ENCODE results near the gene LRRC41. TPM values are rescaled to one million over a fixed set of nuclear protein-coding genes. Genes with fewer than 3 reads are reported as not detected.
"Not testable (repeated sequence)": the region's sequence is repeated elsewhere in the genome, so short reads cannot be mapped to it uniquely, and the experiment has no call there.

The LRRC41 gene
- total and polyA plus RNA-seq, 2 experiments from 2014 or later: 103 to 133 TPM

- peak overlapping the region; percentile 84 for H3K4me3 ChIP-seq
- in situ Hi-C loops (cut with MboI): no loop called here
Measured at GRCh38 chr1:46248122-46248920, 55.1 kb downstream of the LRRC41 start.

GRCh38 chr1:46247436-46248121 is 55.8 kb downstream of the LRRC41 start, which contains the start of gene RAD54L:
TSS of gene RAD54L (plus strand) at chr1:46247763. CDS start at chr1:46248406, 643 bp downstream.
- H3K79me2 ChIP-seq (ENCODE audit: insufficient read depth): peaks cover 11% of the 10 kb centered on the region
- no peaks in the 10 kb centered on the region for H3K36me3 ChIP-seq (ENCODE audit: low read depth)
- H3K9ac ChIP-seq: peak within 1 kb of the TSS; percentile 94
- H4K20me1 ChIP-seq (ENCODE audit: insufficient read depth): no peaks in the 10 kb centered on the region
- in situ Hi-C loops (cut with MboI): no loop called here
- peak within 1 kb of the TSS; percentile 86 for H3K4me2 ChIP-seq (ENCODE audit: unreplicated experiment)
- H3F3A ChIP-seq (ENCODE audit: insufficient read depth): no peaks in the 10 kb centered on the region
- peak within 1 kb of the TSS; percentile 75 for H3K27ac ChIP-seq
- no peaks in the 10 kb centered on the region for H3K9me2 ChIP-seq (ENCODE audit: insufficient read depth)
- H3K4me1 ChIP-seq (ENCODE audit: insufficient read depth): peaks cover 11% of the 10 kb centered on the region; the same call in 1 of the 2 replicates
- TF ChIP-seq EZH2phosphoT487 (IDR thresholded peaks at IDR 0.05; ENCODE audit: insufficient read depth, low read depth) (no peak), EZH2 (IDR thresholded peaks at IDR 0.05; ENCODE audit: insufficient read depth, poor library complexity, severe bottlenecking) (no peak)
- H3K9me3 ChIP-seq (ENCODE audit: low read depth): no peaks in the 10 kb centered on the region
- peak within 1 kb of the TSS; percentile 96 for H2AFZ ChIP-seq
- no peaks in the 10 kb centered on the region for H3K27me3 ChIP-seq (replicated peaks; ENCODE audit: insufficient read depth)
- peak; percentile 100 for DNase-seq
- H3K4me3 ChIP-seq: peak within 1 kb of the TSS; percentile 88
- 1% methylated on average over 26 to 49 of the region's 49 CpGs for WGBS, 2 experiments (ENCODE audit: low coverage in 1 of 2, low lambda C conversion rate in 2 of 2, missing lambda C conversion rate in 2 of 2)

More at GRCh38 chr1:46248122-46248920, 55.1 kb downstream of the LRRC41 start:
- TF ChIP-seq EZH2 (IDR thresholded peaks at IDR 0.05; ENCODE audit: insufficient read depth, poor library complexity, severe bottlenecking): no peak
- no peak for TF ChIP-seq EZH2phosphoT487 (IDR thresholded peaks at IDR 0.05; ENCODE audit: insufficient read depth, low read depth)
- Histone ChIP-seq H4K20me1 (ENCODE audit: insufficient read depth) (no peaks in the 10 kb centered on the region), H3K79me2 (ENCODE audit: insufficient read depth) (peaks cover 11% of the 10 kb centered on the region), H3F3A (ENCODE audit: insufficient read depth) (no peaks in the 10 kb centered on the region), H3K27me3 (replicated peaks; ENCODE audit: insufficient read depth) (no peaks in the 10 kb centered on the region), H3K4me1 (ENCODE audit: insufficient read depth) (peaks cover 11% of the 10 kb centered on the region; the same call in 1 of the 2 replicates), H3K9me2 (ENCODE audit: insufficient read depth) (no peaks in the 10 kb centered on the region), H3K36me3 (ENCODE audit: low read depth) (no peaks in the 10 kb centered on the region), H3K9ac (peak overlapping the region; percentile 69), H3K9me3 (ENCODE audit: low read depth) (no peaks in the 10 kb centered on the region), H3K27ac (no peak overlapping the region), H3K4me2 (ENCODE audit: unreplicated experiment) (peak overlapping the region; percentile 80), H2AFZ (peak overlapping the region; percentile 84)
- WGBS, 2 experiments (ENCODE audit: low coverage in 1 of 2, low lambda C conversion rate in 2 of 2, missing lambda C conversion rate in 2 of 2): 1 to 2% methylated on average over 7 of the region's 7 CpGs
- DNase-seq: peak; percentile 48

- H3K4me3 ChIP-seq: peak overlapping the region; percentile 88
- H3K9me3 ChIP-seq (ENCODE audit: low read depth): no peaks in the 10 kb centered on the region
- H3K79me2 ChIP-seq (ENCODE audit: insufficient read depth): peaks cover 11% of the 10 kb centered on the region
- no peak for TF ChIP-seq EZH2 (IDR thresholded peaks at IDR 0.05; ENCODE audit: insufficient read depth, poor library complexity, severe bottlenecking)
- TF ChIP-seq EZH2phosphoT487 (IDR thresholded peaks at IDR 0.05; ENCODE audit: insufficient read depth, low read depth): no peak
- H3K36me3 ChIP-seq (ENCODE audit: low read depth): no peaks in the 10 kb centered on the region
- H3K4me2 ChIP-seq (ENCODE audit: unreplicated experiment): peak overlapping the region; percentile 86
- peak; percentile 72 for DNase-seq
- peak overlapping the region; percentile 75 for H3K27ac ChIP-seq
- 5 to 6% methylated on average over 23 to 35 of the region's 35 CpGs for WGBS, 2 experiments (ENCODE audit: low coverage in 1 of 2, low lambda C conversion rate in 2 of 2, missing lambda C conversion rate in 2 of 2)
- peak overlapping the region; percentile 96 for H2AFZ ChIP-seq
- in situ Hi-C loops (cut with MboI): no loop called here
- H3F3A ChIP-seq (ENCODE audit: insufficient read depth): no peaks in the 10 kb centered on the region
- no peaks in the 10 kb centered on the region for H4K20me1 ChIP-seq (ENCODE audit: insufficient read depth)
- H3K9ac ChIP-seq: peak overlapping the region; percentile 94
- H3K4me1 ChIP-seq (ENCODE audit: insufficient read depth): peaks cover 11% of the 10 kb centered on the region; the same call in 1 of the 2 replicates
- no peaks in the 10 kb centered on the region for H3K9me2 ChIP-seq (ENCODE audit: insufficient read depth)
- H3K27me3 ChIP-seq (replicated peaks; ENCODE audit: insufficient read depth): no peaks in the 10 kb centered on the region
Measured at GRCh38 chr1:46246548-46247435, 56.6 kb downstream of the LRRC41 start.

- H4K20me1 ChIP-seq (ENCODE audit: insufficient read depth); H3K9ac ChIP-seq; H3K27me3 ChIP-seq (replicated peaks; ENCODE audit: insufficient read depth); H3K9me3 ChIP-seq (ENCODE audit: low read depth); in situ Hi-C loops (cut with MboI); H3K4me3 ChIP-seq; H3K9me2 ChIP-seq (ENCODE audit: insufficient read depth); DNase-seq; H3F3A ChIP-seq (ENCODE audit: insufficient read depth); H3K4me2 ChIP-seq (ENCODE audit: unreplicated experiment); H3K27ac ChIP-seq; H3K36me3 ChIP-seq (ENCODE audit: low read depth): not testable (repeated sequence)
- Histone ChIP-seq H2AFZ (peak overlapping the region; percentile 96), H3K4me1 (ENCODE audit: insufficient read depth) (peaks cover 11% of the 10 kb centered on the region; the same call in 1 of the 2 replicates), H3K79me2 (ENCODE audit: insufficient read depth) (peaks cover 11% of the 10 kb centered on the region)
- WGBS, 2 experiments (ENCODE audit: low coverage in 1 of 2, low lambda C conversion rate in 2 of 2, missing lambda C conversion rate in 2 of 2): 91% methylated on average over 17 of the region's 17 CpGs
Measured at GRCh38 chr1:46246136-46246535, 57.3 kb downstream of the LRRC41 start.

Measured in GM23248 (cell line).